ENCODE measurements around the gene RPS18. TPM values are rescaled to one million over a fixed set of nuclear protein-coding genes. Genes with fewer than 3 reads are reported as not detected.
"Not testable (repeated sequence)": the region's sequence is repeated elsewhere in the genome, so short reads cannot be mapped to it uniquely, and the experiment has no call there.

RPS18 gene
- total RNA-seq, 1 donor from 2014 or later, result 2,187 TPM

GRCh38 chr6:33272275-33273128 lies 627 bp downstream of the RPS18 start:
- no peak for DNase-seq (ENCODE audit: extremely low read depth, low read depth, low spot score)

GRCh38 chr6:33273129-33273923 lies 1.5 kb downstream of the RPS18 start:
- DNase-seq (ENCODE audit: extremely low read depth, low read depth, low spot score), result no peak

GRCh38 chr6:33273924-33274902 lies 2.3 kb downstream of the RPS18 start:
- DNase-seq (ENCODE audit: extremely low read depth, low read depth, low spot score), result no peak

- DNase-seq (ENCODE audit: extremely low read depth, low read depth, low spot score), result not testable (repeated sequence)
Measured at GRCh38 chr6:33275795-33276580, 4.1 kb downstream of the RPS18 start.

GRCh38 chr6:33276581-33276863 lies 4.6 kb downstream of the RPS18 start:
- DNase-seq (ENCODE audit: extremely low read depth, low read depth, low spot score), result no peak

- DNase-seq (ENCODE audit: extremely low read depth, low read depth, low spot score), result no peak
Measured at GRCh38 chr6:33276864-33277662, 5.2 kb downstream of the RPS18 start, which contains the start of gene B3GALT4. TSS of gene B3GALT4 (plus strand) at chr6:33277123. CDS start at chr6:33277420, 297 bp downstream.

GRCh38 chr6:33277663-33278391 lies 6.0 kb downstream of the RPS18 start:
- no peak for DNase-seq (ENCODE audit: extremely low read depth, low read depth, low spot score)

GRCh38 chr6:33278392-33278741 lies 6.5 kb downstream of the RPS18 start:
- no peak for DNase-seq (ENCODE audit: extremely low read depth, low read depth, low spot score)

GRCh38 chr6:33278810-33279209 lies 6.9 kb downstream of the RPS18 start:
- no peak for DNase-seq (ENCODE audit: extremely low read depth, low read depth, low spot score)

GRCh38 chr6:33279257-33279695 lies 7.4 kb downstream of the RPS18 start:
- DNase-seq (ENCODE audit: extremely low read depth, low read depth, low spot score), result no peak

- DNase-seq (ENCODE audit: extremely low read depth, low read depth, low spot score), result no peak
Measured at GRCh38 chr6:33279971-33280511, 8.2 kb downstream of the RPS18 start.

GRCh38 chr6:33280539-33280938 lies 8.7 kb downstream of the RPS18 start:
- DNase-seq (ENCODE audit: extremely low read depth, low read depth, low spot score), result no peak

- not testable (repeated sequence) for DNase-seq (ENCODE audit: extremely low read depth, low read depth, low spot score)
Measured at GRCh38 chr6:33285214-33285613, 13.3 kb downstream of the RPS18 start.

- DNase-seq (ENCODE audit: extremely low read depth, low read depth, low spot score), result no peak
Measured at GRCh38 chr6:33286946-33287914, 15.4 kb downstream of the RPS18 start.

GRCh38 chr6:33288141-33288920 lies 16.5 kb downstream of the RPS18 start:
- DNase-seq (ENCODE audit: extremely low read depth, low read depth, low spot score), result no peak
